Renal pelvis (tissue), 12 donors: ENCODE measurements around the gene ACTL6B. TPM values are rescaled to one million over a fixed set of nuclear protein-coding genes. Genes with fewer than 3 reads are reported as not detected.
"Not testable (repeated sequence)": the region's sequence is repeated elsewhere in the genome, so short reads cannot be mapped to it uniquely, and the experiment has no call there.

Experiments
- DNase-seq: peaks from one replicate; pipeline ENCODE4 v3.0.0-alpha.2; 2013
- long read RNA-seq, 16 experiments: transcript quantifications; one replicate each; lab custom pipeline, GENCODE V29; 2026
- polyA plus RNA-seq, 3 donors: library from polyadenylated mRNA; unstranded; fragments of 120-200 nt; gene quantifications; one replicate each; pipeline ENCODE4 v1.2.1, GENCODE V29; 2013; ENCODE audit not compliant: insufficient read length in 3 of 3

The ACTL6B gene
- polyA plus RNA-seq, result under 1 TPM in 1 of 3 donors, not detected in 2; 0.09 TPM
- long read RNA-seq, donor 1, result 0 reads
- long read RNA-seq, donor 2, result 0 reads
- long read RNA-seq, donor 3, result 0 reads
- long read RNA-seq, donor 4, result 0 reads
- long read RNA-seq, donor 5, result 0 reads
- long read RNA-seq, donor 6, result 0 reads
- long read RNA-seq, donor 7, result 0 reads
- long read RNA-seq, donor 8, result 0 reads
- long read RNA-seq, donor 9, result 0 reads
- long read RNA-seq, donor 10, result 0 reads
- long read RNA-seq, donor 11, result 0 reads
- long read RNA-seq, donor 12, result 0 reads
- long read RNA-seq, donor 13, result 0 reads
- long read RNA-seq, donor 14, partial matches to known transcripts, result 298 of 308 reads
- long read RNA-seq, donor 14, other reads (novel, unspliced or antisense), result 10 of 308 reads
- long read RNA-seq, donor 15, result 0 reads
- long read RNA-seq, donor 16, result 0 reads

DNA sequence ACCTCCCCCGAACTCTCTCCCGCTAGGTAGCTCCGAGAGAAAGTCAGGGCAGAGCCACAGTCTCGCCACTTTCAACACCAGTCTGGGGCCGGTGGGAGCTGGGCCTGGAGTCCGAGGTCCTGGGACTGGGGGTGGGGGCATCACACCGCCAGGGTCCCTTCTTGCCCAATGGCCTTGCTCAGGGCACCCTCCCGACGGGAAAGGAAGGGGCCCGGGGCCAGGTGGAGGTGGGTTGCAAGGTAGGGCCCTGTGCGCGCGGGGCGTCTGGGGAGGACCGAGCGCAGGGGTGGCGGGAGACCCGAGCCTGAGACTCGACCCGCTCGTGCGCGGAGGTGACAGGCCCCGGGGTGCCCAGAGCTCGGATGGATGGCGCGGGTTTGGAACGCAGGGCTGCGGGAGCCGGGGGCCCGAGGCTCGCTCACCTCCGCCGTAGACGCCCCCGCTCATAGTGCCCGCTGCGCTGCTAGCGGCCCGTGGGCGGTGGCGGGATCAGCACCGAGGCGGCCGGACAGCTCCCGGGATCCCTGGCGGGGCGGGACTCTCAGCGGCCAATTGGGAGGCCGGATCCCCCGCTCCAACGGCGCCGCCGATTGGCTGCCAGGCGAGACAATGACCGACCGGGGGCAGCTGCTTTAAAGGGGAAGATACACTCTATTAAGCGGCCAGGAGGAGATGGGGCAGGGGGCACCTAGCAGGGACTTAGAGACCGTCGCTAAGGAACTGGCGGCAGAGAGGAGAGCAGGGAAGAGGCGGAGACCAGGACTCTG is at the start of gene ACTL6B:
TSS of gene ACTL6B (minus strand) at position 541 of the 767 bp plus-strand sequence. CDS start at position 447, 94 bp downstream.
- no peak for DNase-seq

DNA sequence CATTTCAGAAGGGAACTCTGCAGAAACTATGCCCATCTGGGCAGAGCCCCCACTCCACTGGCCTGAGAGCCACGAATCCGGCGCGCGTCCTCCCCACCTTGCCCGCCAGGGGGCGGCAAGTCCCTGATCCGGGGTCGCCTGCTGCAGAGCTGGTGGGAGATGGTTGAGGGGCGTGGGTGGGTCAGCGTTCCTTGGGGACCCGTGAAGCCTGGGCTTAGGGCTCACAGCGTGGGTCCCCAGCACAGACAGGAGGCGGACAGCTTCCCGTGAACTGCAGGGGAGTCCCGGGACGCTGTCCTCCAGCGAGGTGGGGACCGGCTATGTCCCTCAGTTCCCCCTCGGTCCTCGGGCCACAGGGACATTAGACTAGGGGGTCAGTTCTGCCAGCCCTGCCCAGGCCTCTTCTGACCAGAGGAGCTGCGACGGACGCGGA is 49.1 kb upstream of the ACTL6B start:
- DNase-seq, result peak; percentile 80

DNA sequence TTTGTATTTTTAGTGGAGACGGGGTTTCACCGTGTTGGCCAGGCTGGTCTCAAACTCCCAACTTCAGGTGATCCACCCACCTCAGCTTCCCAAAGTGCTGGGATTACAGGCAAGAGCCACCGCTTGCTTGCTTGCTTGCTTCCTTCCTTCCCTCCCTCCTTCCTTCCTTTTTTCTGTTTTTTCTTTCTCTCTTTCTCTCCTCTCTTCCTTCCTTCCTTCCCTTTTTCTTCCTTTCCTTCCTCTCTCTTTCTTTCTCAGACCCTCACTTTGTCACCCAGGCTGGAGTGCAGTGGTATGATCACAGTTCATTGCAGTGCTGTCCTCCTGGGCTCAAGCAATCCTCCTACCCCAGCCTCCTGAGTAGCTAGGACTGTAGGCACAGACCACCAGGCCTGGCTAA is 44.8 kb upstream of the ACTL6B start:
- not testable (repeated sequence) for DNase-seq

GRCh38 chr7:100699018-100699417 is 42.8 kb upstream of the ACTL6B start:
- no peak for DNase-seq

DNA sequence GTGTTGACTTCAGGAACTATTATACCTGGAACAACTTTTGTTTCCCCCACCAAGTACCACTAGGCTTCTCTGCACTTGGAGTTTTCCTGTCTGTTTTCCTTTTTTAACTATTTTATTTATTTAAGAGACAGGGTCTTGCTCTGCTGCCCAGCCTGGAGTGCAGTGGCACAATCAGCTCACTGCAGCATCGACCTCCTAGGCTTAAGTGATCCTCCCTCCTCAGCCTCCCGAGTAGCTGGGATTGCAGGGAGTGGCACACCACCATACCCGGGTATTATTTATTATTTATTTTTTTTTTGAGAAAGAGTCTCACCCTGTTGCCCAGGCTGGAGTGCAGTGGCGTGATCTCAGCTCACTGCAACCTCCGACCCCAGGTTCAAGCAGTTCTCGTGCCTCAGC is 39.9 kb upstream of the ACTL6B start:
- DNase-seq, result no peak

GRCh38 chr7:100694098-100694745 is 38.0 kb upstream of the ACTL6B start, which contains the start of gene GIGYF1:
TSS of gene GIGYF1 (minus strand) at chr7:100694250. CDS start at chr7:100688238, 6,012 bp downstream.
- DNase-seq, result no peak

DNA sequence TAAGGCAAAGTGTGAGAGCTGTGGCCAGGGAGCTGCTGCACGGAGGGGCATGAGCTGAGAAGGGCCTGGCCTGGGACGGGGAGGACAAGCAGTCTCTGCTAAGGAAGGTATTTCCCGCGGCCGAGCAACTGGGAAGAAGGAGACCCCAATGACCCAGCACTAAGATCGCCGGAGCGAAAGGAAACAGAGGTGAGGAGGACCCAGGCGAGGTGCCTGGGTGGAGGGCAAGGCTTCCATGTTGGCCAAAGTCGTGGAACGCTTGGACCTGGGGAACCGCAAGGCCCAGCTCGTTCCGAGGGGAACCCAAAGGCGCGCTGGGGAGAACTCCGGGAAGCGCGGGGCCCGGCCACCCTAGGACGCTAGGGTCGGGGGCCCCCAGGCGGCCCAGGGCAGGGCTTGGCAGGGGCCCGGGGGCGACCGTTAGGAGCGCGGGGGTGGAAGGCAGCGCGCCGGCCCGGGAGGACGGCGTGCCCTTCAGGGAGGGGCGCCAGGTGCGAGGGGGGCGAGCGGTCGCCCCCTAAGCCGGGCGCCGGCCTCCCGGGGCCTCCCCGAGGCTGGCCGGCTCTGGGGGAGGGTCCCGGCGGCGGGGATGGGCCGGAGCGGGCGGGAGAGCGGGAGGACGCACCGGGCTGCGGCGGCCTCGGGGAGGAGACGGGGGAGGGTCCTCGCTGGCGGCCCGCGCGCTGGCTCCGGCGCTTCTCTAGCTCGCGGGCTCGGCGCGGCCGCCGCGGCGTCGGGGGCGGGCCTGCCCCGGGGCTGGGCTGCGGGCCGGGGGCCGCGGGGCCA is 37.3 kb upstream of the ACTL6B start:
- DNase-seq, result no peak

GRCh38 chr7:100692578-100692961 is 36.3 kb upstream of the ACTL6B start:
- DNase-seq, result no peak

- peak; percentile 82 for DNase-seq
Measured at GRCh38 chr7:100691676-100692577, 35.7 kb upstream of the ACTL6B start.

DNA sequence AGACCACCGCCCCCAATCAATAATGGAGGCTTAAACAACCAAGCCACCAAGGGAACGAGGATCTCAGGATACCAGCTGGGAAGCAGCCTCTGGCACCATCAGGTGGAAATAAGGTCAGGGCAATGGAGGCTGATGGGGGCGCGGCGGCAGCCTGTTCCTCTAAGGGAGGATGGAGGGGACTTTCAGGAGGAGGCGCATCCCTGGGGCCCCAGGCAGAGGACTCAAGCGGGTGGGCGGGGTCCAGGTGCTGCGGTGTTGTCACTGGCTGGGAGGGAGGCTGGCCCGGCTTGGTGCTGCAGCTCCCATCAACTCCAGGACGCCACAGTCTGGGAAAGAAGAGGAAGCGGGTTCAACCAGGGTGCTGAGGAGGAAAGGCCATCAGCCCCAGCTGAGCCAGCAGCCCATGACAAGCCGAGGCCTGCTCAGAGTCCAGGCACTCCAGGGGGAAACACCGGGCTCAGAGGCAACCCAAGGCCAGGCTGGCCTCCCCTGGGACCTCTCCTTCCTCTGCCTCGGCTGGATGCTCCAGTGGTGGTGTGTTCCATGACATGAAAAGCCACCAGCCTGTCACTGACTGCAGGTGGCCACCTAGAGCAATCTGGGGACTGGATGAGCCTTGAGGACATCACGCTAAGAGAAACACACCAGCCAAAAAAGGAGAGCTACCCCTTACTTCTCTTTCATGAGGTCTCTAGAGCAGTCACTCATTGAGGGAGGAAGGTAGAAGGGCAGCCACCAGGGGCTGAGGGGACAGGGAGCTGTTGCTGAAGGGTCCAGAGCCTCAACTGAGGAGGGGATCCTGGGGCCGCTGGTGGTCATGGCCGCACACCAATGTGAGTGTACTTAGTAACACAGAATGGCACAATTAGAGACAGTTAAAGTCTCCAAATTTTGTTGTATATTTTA is 33.2 kb upstream of the ACTL6B start:
- no peak for DNase-seq

DNA sequence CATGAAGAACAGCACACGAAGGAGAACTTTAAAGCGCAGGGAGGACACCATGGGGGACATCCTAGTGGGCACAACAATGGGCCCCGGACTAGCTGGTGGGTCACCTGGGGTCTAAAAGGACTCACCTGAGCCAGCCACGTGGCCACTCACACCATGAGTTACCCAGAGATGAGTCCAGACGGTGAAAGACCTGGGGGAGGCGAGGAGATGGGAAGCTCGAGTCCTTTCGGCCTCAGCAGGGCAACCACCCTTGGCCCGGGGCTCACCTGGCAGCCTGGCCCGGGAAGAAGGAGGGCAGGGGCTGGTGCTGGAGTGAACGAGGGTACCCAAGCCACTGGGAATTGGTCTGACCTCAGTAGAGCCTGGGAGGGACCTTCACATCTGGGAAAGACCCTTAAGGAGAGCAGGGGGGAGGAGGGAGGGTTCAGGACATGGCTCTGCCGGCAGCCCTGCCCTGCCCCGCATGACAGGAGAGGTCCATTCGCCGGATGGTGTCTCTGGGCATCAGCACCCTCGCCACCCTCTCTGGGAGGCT is 32.1 kb upstream of the ACTL6B start:
- no peak for DNase-seq

- no peak for DNase-seq
Measured at GRCh38 chr7:100687751-100688300, 31.6 kb upstream of the ACTL6B start.

DNA sequence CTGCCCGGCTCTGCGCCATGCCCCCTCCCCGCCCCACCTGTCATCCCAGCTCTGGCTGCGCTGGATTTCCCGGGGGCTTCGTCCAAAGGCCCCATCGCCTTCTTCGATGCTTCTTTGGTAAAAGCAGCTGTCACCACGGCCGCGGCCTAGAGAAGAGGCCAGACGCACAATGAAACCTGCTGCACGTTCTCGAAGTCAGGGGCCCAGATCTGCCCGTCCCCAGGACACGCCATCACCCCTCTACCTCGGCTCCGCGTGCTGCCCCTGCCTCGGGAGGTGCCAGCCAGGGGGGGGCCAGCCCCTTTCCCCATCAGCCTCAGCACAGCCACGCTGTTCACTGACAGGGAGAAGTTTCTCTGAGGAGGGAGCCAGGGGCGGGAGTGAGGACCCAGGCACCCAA is 31.0 kb upstream of the ACTL6B start:
- no peak for DNase-seq

- DNase-seq, result no peak
Measured at GRCh38 chr7:100686822-100687211, 30.6 kb upstream of the ACTL6B start.

DNA sequence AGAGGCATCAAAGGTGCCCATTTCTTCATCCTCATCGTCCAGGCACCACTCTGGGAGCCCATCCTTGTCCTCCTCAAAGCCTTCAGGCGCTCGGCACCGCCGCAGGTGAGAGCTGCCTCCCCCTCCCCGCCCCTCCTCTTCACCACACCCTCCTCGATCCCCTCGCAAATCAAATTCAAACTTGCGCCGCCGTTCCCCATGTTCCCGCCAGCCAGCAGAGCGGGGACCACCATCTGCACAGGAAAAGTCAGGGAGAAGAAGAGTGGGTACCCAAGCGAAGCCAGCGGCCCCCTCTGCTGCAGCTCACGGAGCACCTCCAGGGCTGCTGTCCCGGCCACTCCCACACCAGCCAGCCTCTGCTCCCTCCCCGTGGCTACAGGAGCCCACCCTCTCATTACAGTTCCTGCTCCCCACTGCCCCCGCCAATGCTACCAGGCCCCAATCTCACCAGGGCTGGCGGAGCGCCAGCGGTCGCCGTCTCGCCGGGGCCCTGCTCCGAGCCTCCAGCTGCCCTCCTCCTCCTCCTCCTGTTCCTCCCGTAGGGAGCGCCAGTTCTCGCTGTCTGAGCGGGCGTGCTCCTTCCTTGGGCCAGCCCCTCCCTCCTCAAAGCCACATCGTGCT is 30.1 kb upstream of the ACTL6B start:
- DNase-seq, result no peak

DNA sequence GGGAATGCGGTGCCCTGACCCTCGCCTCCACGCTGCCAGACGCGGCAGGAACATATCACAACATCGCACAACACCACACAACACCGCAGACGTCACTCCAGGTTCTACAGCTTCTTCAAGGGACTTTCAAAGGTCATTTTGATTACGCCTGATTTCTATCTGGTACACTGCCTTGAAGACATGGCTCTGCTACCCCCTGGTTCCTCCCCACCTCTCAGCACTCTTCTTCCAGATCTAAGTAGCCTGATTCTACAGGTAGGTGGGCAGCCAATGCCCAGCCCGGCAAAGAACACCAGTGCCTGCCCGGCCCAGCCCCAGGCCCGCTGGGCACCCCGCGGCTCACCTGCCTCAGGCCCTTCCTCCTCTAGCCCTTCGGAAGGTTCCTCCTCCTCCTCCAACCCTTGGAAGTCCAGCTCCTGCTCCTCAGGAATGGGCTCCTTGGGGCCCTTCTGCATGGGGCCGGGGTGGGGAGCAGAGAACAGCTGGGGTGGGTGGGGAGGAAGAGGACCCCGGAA is 29.4 kb upstream of the ACTL6B start:
- DNase-seq, result no peak

DNA sequence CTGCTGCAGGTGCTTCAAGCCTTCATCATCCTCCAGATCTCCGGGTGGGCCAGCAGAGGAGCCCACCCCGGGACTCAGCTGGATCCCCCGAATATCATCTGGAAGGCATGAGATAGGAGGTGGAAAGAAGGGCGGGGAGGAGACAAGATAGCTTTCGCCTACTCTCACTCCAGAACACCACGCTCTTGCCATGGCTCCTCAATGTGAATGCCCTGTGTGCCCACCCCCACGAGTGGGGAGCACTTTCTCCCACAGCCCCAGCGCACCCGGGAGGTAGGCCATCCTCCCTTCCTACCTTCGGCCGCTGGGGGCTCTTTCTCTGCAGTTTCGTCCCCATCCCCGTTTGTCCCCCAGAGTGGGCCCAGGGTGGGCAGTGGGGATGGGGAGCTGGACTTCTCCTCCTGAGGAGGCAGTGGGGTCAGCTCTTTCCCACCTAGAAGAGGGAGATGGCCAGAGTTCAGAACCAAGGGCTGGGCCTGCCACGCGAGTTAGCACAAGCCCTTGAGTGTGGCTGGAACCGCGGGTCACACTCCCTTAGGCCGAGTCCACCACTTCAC is 28.9 kb upstream of the ACTL6B start:
- DNase-seq, result no peak

DNA sequence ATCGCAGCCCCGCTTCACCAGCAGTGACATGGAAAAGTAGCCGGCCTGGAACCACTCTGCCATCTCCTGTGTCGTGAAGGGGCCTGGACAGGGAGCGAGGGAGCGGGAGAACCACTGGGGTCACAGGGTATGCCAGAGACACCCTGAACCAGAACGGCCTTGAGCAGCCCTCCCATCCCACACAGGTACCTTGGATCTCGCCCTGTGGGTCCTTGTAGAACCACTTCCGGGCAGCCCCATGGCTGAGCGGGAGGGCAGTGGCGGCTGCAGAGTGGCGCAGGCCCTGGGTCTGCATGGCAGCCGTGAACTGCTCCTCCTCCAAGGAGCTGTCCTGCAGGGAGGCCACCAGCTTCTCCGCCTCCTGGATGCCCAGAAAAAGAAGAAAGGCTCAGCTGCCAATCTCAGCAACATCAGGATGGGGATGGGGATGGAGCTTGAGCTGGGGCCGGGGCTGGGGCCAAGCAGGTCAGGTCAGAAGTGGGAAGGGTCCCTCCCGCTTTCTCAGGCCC is 28.3 kb upstream of the ACTL6B start:
- no peak for DNase-seq
